K562 (cell line): ENCODE measurements around the gene SETD5. TPM values are rescaled to one million over a fixed set of nuclear protein-coding genes. Genes with fewer than 3 reads are reported as not detected.

ENCODE experiments used
- CLOCK ChIP-seq: fragments of 250-450 bp; sonication (Bioruptor Pico); IDR thresholded peaks from 2 replicates; pipeline ENCODE4 v1.4.0; 2020; ENCODE audit warnings: mild to moderate bottlenecking, moderate library complexity, borderline replicate concordance
- MLLT1 ChIP-seq, 2 experiments: fragments of 450-650 bp; IDR thresholded peaks; 2 replicates each; pipeline ENCODE4 v1.6.1; 2016
- POLR2A ChIP-seq: fragments of 450-650 bp; conservative IDR thresholded peaks from 2 replicates; pipeline ENCODE4 v1.6.1; 2016
- RBFOX2 ChIP-seq: fragments of 200-400 bp; formaldehyde crosslinking; IDR thresholded peaks from 2 replicates; pipeline ENCODE4 v1.6.1; 2017; ENCODE audit warnings: low read depth, mild to moderate bottlenecking, low read length, moderate library complexity
- RCOR1 ChIP-seq, 2 experiments: IDR thresholded peaks; 2 replicates each; pipeline ENCODE4 v1.6.1; 2012; ENCODE audit warnings: low read depth in 2 of 2, low read length in 2 of 2, borderline replicate concordance in 1 of 2, improper control_type of control experiment in 1 of 2
- SOX6 ChIP-seq: fragments of 450-650 bp; IDR thresholded peaks from 2 replicates; pipeline ENCODE4 v1.6.1; 2014; ENCODE audit warnings: mild to moderate bottlenecking
- TAF7 ChIP-seq: fragments of 450-650 bp; IDR thresholded peaks from 2 replicates; pipeline ENCODE4 v1.6.1; 2016; ENCODE audit warnings: missing genetic modification characterization, missing compliant biosample characterization
- TAF9B ChIP-seq: fragments of 450-650 bp; IDR thresholded peaks from 2 replicates; pipeline ENCODE4 v1.6.1; 2018; ENCODE audit warnings: mild to moderate bottlenecking; ENCODE audit not compliant: partially characterized antibody
- TRIM24 ChIP-seq, 2 experiments: fragments of 450-650 bp; IDR thresholded peaks; 2 replicates each; pipeline ENCODE4 v1.6.1; 2016
- polyA plus RNA-seq, 8 experiments: library from polyadenylated mRNA; depleted of rRNA in 4 of 8; stranded (reverse) in 5 of 8; unstranded in 3 of 8; fragments of >200 nt; fragmentation: Nextera tagmentation in 2 of 8; fragmentation: Illumina TruSeq in 1 of 8; extraction: Ambion mirVana in 2 of 8; extraction: Trizol in 1 of 8; gene quantifications; 2 replicates each; pipeline versions ENCODE4 v1.2.1 to v1.2.3, GENCODE V29; 2011 to 2014; ENCODE audit warnings: inconsistent platforms in 1 of 8, missing spikeins in 1 of 8
- total RNA-seq, 7 experiments: library from RNA; depleted of rRNA in 6 of 7; stranded (reverse); fragments of >200 nt in 6 of 7; fragmentation: Illumina TruSeq in 2 of 7; extraction: Trizol in 2 of 7; gene quantifications; 2 replicates each; pipeline versions ENCODE4 v1.2.1 to v1.2.3, GENCODE V29; 2011 to 2021; ENCODE audit warnings: low replicate concordance in 1 of 7
- TF ChIP-seq, protein P1 (sequence below): sonication (generic); formaldehyde crosslinking; IDR thresholded peaks from 2 replicates; pipeline ENCODE4 v1.8.0; 2022; ENCODE audit warnings: mild to moderate bottlenecking, missing genetic modification reagents
- TF ChIP-seq, protein P2 (sequence below): sonication (generic); formaldehyde crosslinking; IDR thresholded peaks from 2 replicates; pipeline ENCODE4 v1.8.1; 2023; ENCODE audit warnings: mild to moderate bottlenecking, missing genetic modification reagents

SETD5 gene
- total and polyA plus RNA-seq, 9 of the 15 experiments (the other 6 are each of a cell fraction or from before 2014, with no cell fraction given) = 20.8 to 135 (median 87.2) TPM

DNA sequence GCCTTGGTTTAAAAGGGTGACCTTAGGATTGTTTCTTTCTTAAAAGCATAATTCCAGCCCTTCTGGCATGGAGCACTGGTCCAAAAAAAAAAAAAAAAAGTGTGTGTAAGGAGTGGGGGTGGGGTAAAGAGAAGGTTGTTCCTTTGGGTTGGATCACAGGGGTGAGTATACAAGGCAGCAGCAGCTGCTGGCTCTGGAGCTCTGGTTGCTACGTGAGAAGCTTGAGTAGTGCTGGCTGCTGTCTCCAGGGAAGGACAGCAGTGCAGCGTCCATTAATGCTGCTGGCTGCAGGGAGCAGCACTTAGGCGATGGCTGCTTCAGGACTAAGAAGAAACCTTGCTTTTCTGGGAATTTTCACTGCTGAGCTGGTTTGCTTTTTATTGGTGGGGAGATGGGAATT is 2.3 kb downstream of the SETD5 start (continued):
- TF ChIP-seq MLLT1 (IDR thresholded peaks at IDR 0.05) = peak in 1 of 2 experiments; percentile 88; a peak in 3 of 4 replicates
- peak; percentile 40 for TF ChIP-seq SOX6
- TF ChIP-seq, protein P1, sequence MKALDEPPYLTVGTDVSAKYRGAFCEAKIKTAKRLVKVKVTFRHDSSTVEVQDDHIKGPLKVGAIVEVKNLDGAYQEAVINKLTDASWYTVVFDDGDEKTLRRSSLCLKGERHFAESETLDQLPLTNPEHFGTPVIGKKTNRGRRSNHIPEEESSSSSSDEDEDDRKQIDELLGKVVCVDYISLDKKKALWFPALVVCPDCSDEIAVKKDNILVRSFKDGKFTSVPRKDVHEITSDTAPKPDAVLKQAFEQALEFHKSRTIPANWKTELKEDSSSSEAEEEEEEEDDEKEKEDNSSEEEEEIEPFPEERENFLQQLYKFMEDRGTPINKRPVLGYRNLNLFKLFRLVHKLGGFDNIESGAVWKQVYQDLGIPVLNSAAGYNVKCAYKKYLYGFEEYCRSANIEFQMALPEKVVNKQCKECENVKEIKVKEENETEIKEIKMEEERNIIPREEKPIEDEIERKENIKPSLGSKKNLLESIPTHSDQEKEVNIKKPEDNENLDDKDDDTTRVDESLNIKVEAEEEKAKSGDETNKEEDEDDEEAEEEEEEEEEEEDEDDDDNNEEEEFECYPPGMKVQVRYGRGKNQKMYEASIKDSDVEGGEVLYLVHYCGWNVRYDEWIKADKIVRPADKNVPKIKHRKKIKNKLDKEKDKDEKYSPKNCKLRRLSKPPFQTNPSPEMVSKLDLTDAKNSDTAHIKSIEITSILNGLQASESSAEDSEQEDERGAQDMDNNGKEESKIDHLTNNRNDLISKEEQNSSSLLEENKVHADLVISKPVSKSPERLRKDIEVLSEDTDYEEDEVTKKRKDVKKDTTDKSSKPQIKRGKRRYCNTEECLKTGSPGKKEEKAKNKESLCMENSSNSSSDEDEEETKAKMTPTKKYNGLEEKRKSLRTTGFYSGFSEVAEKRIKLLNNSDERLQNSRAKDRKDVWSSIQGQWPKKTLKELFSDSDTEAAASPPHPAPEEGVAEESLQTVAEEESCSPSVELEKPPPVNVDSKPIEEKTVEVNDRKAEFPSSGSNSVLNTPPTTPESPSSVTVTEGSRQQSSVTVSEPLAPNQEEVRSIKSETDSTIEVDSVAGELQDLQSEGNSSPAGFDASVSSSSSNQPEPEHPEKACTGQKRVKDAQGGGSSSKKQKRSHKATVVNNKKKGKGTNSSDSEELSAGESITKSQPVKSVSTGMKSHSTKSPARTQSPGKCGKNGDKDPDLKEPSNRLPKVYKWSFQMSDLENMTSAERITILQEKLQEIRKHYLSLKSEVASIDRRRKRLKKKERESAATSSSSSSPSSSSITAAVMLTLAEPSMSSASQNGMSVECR (CRISPR knock-in tag) = peak; percentile 78
- TF ChIP-seq POLR2A = no peak; the same call in 1 of the 2 replicates
- TF ChIP-seq, protein P2, sequence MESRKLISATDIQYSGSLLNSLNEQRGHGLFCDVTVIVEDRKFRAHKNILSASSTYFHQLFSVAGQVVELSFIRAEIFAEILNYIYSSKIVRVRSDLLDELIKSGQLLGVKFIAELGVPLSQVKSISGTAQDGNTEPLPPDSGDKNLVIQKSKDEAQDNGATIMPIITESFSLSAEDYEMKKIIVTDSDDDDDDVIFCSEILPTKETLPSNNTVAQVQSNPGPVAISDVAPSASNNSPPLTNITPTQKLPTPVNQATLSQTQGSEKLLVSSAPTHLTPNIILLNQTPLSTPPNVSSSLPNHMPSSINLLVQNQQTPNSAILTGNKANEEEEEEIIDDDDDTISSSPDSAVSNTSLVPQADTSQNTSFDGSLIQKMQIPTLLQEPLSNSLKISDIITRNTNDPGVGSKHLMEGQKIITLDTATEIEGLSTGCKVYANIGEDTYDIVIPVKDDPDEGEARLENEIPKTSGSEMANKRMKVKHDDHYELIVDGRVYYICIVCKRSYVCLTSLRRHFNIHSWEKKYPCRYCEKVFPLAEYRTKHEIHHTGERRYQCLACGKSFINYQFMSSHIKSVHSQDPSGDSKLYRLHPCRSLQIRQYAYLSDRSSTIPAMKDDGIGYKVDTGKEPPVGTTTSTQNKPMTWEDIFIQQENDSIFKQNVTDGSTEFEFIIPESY = 0 out of 2 replicates have a peak, but pooled peaks have one; percentile 11
- TF ChIP-seq TAF9B = peak; percentile 21
- TF ChIP-seq TAF7 (tag) = peak; percentile 56
- peak in 1 of 2 experiments; percentile 42; a peak in 1 of 4 replicates for TF ChIP-seq RCOR1 (IDR thresholded peaks at IDR 0.05; ENCODE audit: borderline replicate concordance in 1 of 2, low read depth in 2 of 2, low read length in 2 of 2)
- 0 out of 2 replicates have a peak, but pooled peaks have one; percentile 20 for TF ChIP-seq RBFOX2
- 0 out of 4 replicates have a peak, but pooled peaks of 1 of the 2 experiments have one; percentile 9 for TF ChIP-seq TRIM24 (IDR thresholded peaks at IDR 0.05)
- TF ChIP-seq CLOCK (CRISPR knock-in tag) = no peak
